Ovary (tissue), 9 donors: ENCODE data around the gene TRPC1. TPM values are rescaled to one million over a fixed set of nuclear protein-coding genes. Genes with fewer than 3 reads are reported as not detected.

Source experiments
- DNase-seq, 5 donors: peaks; one replicate each; pipeline ENCODE4 v3.0.0-alpha.2; 2019 to 2020
- H3K27ac ChIP-seq, 2 donors: fragments of 200-600 bp; one replicate each; pipeline versions ENCODE4 v1.5.1 to v1.8.0; 2019 to 2022
- H3K27me3 ChIP-seq: fragments of 200-600 bp; one replicate; pipeline ENCODE4 v1.8.0; 2022
- H3K36me3 ChIP-seq: fragments of 200-600 bp; sonication (generic); one replicate; pipeline ENCODE4 v1.5.1; 2019
- H3K4me1 ChIP-seq: one replicate; pipeline ENCODE4 v1.8.1; 2013; ENCODE audit warnings: mild to moderate bottlenecking, moderate library complexity; ENCODE audit not compliant: insufficient read depth
- H3K4me3 ChIP-seq: fragments of 200-600 bp; sonication (generic); one replicate; pipeline ENCODE4 v1.5.1; 2017
- H3K9me3 ChIP-seq, 2 donors: fragments of 200-600 bp in 1 of 2; sonication (generic) in 1 of 2; one replicate each; pipeline versions ENCODE4 v1.5.1 to v1.8.1; 2013 to 2019; ENCODE audit warnings: mild to moderate bottlenecking in 1 of 2, moderate library complexity in 1 of 2
- EP300 ChIP-seq: sonication (generic); formaldehyde crosslinking; IDR thresholded peaks from one replicate; pipeline ENCODE4 v1.6.1; 2017; ENCODE audit warnings: antibody characterized with exemption
- POLR2A ChIP-seq: fragments of 450-650 bp; IDR thresholded peaks from one replicate; pipeline ENCODE4 v1.6.1; 2017; ENCODE audit warnings: antibody characterized with exemption, mild to moderate bottlenecking, moderate library complexity
- WGBS, 3 donors: extraction: QIAGEN DNeasy Blood & Tissue Kit in 1 of 3; methylation state at CpG; one replicate each; pipeline versions ENCODE4 v1.1.5 to v1.1.7; 2013 to 2017; 5-methylcytosine and 5-hydroxymethylcytosine counted together
- intact Hi-C, 4 donors: fragments of 100-400 bp; cut with DNase I; formaldehyde crosslinking; loops; one replicate each; pipeline versions ENCODE4 v1.11.0 to v1.15.1; 2022 to 2023
- polyA plus RNA-seq, 2 donors: library from polyadenylated mRNA; stranded (reverse); fragments of 200-250 nt in 1 of 2; fragments of 350-450 nt in 1 of 2; fragmentation: Illumina TruSeq in 1 of 2; extraction: RNeasy Lipid Tissue Mini Kit (QIAGEN cat#74804) in 1 of 2; gene quantifications; one replicate each; pipeline ENCODE4 v1.2.3, GENCODE V29; 2013 to 2014
- total RNA-seq, 7 donors: library from RNA; depleted of rRNA in 2 of 7; stranded (reverse); fragments of >200 nt in 2 of 7; fragmentation: NEBNext Ultra II Directional in 3 of 7; extraction: Animal tissue kit (Norgen Biotek cat#: 25700) in 3 of 7; gene quantifications; one replicate each; pipeline versions ENCODE4 v1.1.0 to v1.2.4, GENCODE V29; 2016 to 2023
- TF ChIP-seq, protein P1 (sequence below), 3 donors: fragments of 450-650 bp in 2 of 3; fragments of 200-600 bp in 1 of 3; IDR thresholded peaks; one replicate each; pipeline versions ENCODE4 v1.5.1 to v1.8.0; 2016 to 2022; ENCODE audit warnings: antibody characterized with exemption in 3 of 3, mild to moderate bottlenecking in 1 of 3
- donor health status: DM: no; HTN: no; CAD: no; lungs with moderate emphysema.
- donor health status: DM: no; HTN: no; CAD: no.
- donor health status: Bipolar disorder and iron deficiency.
- donor health status: DM: yes; HTN: yes; CAD: no.
- donor health status: DM: no; HTN: no; CAD: no.
- donor health status: DM: yes; HTN: yes; CAD: no.

The TRPC1 gene
- total and polyA plus RNA-seq, 9 donors: 12.6 to 41.7 (median 34.5) TPM

DNA sequence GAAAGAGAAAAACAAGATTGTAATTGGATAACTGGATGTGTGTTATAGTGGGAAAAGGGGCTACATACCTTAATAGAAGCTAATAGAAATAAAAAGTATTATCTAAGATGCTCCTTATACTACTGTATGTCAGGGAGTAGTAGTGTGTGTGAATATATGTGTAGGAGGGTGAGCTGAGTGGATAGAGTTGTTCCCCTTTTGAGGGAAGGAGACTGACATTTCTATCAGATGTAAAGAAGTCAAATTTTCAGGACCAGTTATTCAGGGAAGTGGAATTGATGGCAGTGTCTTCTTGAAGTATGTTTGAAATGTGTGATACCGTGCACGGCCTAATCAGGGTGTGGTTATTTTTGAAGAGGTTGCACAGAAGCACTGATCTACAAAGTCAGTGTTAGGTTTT, 116.0 kb downstream of the TRPC1 start:
- TF ChIP-seq POLR2A (no peak), EP300 (no peak)
- TF ChIP-seq, protein P1, sequence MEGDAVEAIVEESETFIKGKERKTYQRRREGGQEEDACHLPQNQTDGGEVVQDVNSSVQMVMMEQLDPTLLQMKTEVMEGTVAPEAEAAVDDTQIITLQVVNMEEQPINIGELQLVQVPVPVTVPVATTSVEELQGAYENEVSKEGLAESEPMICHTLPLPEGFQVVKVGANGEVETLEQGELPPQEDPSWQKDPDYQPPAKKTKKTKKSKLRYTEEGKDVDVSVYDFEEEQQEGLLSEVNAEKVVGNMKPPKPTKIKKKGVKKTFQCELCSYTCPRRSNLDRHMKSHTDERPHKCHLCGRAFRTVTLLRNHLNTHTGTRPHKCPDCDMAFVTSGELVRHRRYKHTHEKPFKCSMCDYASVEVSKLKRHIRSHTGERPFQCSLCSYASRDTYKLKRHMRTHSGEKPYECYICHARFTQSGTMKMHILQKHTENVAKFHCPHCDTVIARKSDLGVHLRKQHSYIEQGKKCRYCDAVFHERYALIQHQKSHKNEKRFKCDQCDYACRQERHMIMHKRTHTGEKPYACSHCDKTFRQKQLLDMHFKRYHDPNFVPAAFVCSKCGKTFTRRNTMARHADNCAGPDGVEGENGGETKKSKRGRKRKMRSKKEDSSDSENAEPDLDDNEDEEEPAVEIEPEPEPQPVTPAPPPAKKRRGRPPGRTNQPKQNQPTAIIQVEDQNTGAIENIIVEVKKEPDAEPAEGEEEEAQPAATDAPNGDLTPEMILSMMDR (IDR thresholded peaks at IDR 0.05): no peak
- H3K4me1 ChIP-seq: no peaks in the 10 kb centered on the region
- no peaks in the 10 kb centered on the region for H3K36me3 ChIP-seq
- DNase-seq: no peak
- H3K27me3 ChIP-seq: no peaks in the 10 kb centered on the region
- H3K9me3 ChIP-seq: no peaks in the 10 kb centered on the region
- H3K27ac ChIP-seq: no peak overlapping the region
- WGBS, 3 donors: 85 to 90% (median 87%) methylated on average over 2 of the region's 2 CpGs
- no peak overlapping the region for H3K4me3 ChIP-seq
- intact Hi-C loops: no loop called here

DNA sequence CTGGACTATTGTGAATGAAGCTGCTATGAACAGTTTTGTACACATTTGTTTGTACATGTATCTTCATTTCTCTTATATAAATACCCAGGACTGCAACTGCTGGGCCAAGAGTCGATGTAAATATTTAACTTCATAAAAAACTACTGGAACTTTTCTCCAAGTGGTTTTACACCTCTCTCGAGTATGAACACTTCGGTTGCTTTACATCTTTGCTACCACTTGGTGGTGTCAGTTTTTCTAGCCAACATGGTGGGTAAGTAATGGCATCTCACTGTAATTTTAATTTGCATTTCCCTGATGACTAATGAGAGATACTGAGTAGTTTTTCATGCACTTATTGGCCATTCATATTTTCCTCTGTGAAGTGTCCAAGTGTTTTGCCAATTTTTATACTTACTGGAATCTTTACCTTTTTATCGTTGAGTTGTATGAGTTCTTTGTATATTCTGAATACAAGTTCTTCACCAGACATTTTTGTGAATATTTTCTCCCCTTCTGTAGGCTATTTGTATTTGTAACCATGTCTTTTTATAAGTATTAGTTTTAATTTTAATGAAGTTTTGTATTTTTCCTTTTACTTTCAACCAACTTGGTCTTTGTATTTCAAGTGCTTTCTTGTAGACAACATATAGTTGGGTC, 120.6 kb downstream of the TRPC1 start:
- no peaks in the 10 kb centered on the region for H3K27me3 ChIP-seq
- peaks cover 5% of the 10 kb centered on the region for H3K4me1 ChIP-seq
- WGBS, 3 donors: 78 to 82% (median 81%) methylated on average over 4 of the region's 4 CpGs
- no peak for DNase-seq
- no peaks in the 10 kb centered on the region for H3K36me3 ChIP-seq
- TF ChIP-seq POLR2A (no peak), EP300 (no peak)
- TF ChIP-seq, protein P1 (IDR thresholded peaks at IDR 0.05): no peak
- intact Hi-C loops: no loop called here
- no peak overlapping the region for H3K27ac ChIP-seq
- H3K4me3 ChIP-seq: no peak overlapping the region
- H3K9me3 ChIP-seq: no peaks in the 10 kb centered on the region

DNA sequence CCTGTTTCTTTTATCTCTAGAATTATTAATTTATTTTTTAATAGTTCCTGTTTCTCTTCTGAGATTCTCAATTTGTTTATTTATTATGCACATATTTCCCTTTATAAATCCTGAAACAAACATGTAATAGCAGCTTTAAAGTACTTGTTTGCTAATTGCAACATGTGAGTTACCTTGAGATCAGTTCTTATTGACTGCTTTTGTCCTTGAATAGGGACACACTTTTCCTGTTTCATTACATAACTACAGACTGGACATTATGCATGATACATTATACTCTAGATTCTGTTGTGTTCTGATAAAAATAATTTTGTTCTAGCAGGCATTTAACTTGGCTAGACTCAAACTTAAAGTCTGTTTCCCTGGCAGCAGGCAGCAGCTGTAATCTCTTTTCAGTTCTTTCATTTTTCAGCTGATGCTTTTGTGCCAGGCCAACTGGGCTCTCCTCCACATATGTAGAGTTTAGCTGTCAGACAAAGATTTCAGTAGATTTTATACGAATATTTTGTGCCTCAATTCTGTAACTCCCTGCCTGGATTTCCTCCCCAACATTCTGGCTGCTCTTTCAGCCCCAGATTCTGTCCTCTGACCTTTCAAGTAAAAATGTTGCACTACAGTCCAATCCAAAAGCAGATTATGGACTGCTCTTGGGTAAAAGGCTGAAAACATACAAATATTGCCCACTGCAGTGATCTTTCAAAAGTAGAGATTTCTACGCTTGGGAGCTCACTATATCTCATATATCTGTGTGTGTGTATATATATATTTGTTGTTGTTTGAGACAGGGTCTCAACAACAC, 123.1 kb downstream of the TRPC1 start:
- no peaks in the 10 kb centered on the region for H3K27me3 ChIP-seq
- intact Hi-C loops: no loop called here
- H3K4me1 ChIP-seq: peaks cover 5% of the 10 kb centered on the region
- TF ChIP-seq POLR2A (no peak), EP300 (no peak)
- TF ChIP-seq, protein P1 (IDR thresholded peaks at IDR 0.05): no peak
- H3K4me3 ChIP-seq: no peak overlapping the region
- no peak overlapping the region for H3K27ac ChIP-seq
- no peak for DNase-seq
- WGBS, 3 donors: 11 to 31% (median 19%) methylated on average over 2 of the region's 2 CpGs
- no peaks in the 10 kb centered on the region for H3K36me3 ChIP-seq
- H3K9me3 ChIP-seq: no peaks in the 10 kb centered on the region

DNA sequence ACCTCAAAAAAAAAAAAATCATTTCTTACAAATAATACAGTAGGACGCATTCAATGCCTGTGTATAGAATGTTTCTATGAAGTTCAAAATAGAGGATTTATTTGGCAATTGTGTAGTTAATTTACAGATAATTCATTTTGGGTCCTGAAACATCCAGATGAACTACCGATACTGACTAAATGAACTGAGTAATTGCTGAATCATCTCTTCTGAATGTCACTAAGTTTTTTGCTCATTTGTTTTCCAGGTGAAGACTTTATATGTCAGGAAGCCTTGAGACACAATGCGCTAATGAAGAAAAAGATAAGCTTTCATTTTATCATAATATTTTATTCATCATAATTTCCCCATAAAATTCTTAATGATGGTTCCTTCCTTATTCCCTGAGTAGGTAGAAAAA, 125.3 kb downstream of the TRPC1 start:
- no peak for TF ChIP-seq EP300
- no peak for TF ChIP-seq POLR2A
- TF ChIP-seq, protein P1 (IDR thresholded peaks at IDR 0.05): no peak
- Histone ChIP-seq H3K36me3 (no peaks in the 10 kb centered on the region), H3K4me1 (peaks cover 5% of the 10 kb centered on the region), H3K27me3 (no peaks in the 10 kb centered on the region), H3K9me3 (no peaks in the 10 kb centered on the region), H3K4me3 (no peak overlapping the region), H3K27ac (no peak overlapping the region)
- intact Hi-C loops: no loop called here
- WGBS, 3 donors: 94 to 96% (median 95%) methylated on average over 3 of the region's 3 CpGs
- DNase-seq: no peak
